GM18858 (cell line): ENCODE data around the gene CNPPD1.

Experiments
- ATAC-seq: cut with Tn5 transposase; IDR thresholded peaks from one replicate; pipeline ENCODE4 v1.9.1; 2021; ENCODE audit not compliant: unreplicated experiment

CNPPD1 gene

GRCh38 chr2:219181531-219181930 lies 4.8 kb upstream of the CNPPD1 start:
- no peak for ATAC-seq

- ATAC-seq = no peak
Measured at GRCh38 chr2:219180961-219181360, 4.2 kb upstream of the CNPPD1 start.

DNA sequence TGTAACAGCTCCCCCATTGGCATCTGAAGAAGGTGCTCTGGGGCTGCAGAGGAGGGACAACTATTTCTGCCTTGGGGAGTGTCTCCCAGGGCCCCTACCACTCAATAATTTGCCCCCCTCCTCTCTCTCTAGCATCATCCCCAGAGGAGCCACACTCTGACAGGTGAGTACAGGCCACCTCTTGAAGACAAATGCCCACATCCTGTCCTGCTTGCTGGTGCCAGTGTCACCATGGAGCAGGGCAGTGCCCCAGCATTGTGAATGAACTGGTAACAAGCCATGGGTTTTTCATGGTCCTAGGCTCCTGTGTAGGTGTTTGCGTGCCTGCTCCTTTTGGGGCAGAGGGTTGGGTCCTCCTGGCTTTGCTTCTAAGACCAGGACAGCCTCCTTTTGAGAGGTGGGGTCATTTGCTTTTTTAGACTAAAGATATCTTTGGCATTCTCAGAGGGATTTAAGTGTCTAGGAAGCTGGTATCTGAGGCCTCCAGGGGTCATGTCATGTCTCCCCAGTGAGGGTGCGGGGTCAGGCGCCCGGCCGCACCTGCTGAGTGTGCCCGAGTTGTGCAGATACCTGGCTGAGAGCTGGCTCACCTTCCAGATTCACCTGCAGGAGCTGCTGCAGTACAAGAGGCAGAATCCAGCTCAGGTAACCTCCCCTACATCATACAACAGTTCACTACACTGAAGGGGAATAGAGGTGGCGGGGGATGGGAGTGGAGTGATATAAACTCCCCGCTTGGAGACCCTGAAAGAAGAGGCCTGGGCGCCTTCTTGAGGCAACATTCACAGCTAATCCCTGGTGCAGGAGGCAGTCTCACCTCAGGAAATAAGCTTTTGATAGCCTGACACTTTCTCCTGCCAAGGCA lies 3.1 kb upstream of the CNPPD1 start:
- ATAC-seq = no peak

GRCh38 chr2:219178377-219179175 lies 1.9 kb upstream of the CNPPD1 start:
- peak; percentile 9 for ATAC-seq

GRCh38 chr2:219177552-219178376 lies 1.0 kb upstream of the CNPPD1 start, which contains the start of gene RETREG2:
Gene RETREG2 (plus strand): TSS chr2:219178275. CDS start chr2:219178353, 78 bp downstream.
- peak; percentile 25 for ATAC-seq

DNA sequence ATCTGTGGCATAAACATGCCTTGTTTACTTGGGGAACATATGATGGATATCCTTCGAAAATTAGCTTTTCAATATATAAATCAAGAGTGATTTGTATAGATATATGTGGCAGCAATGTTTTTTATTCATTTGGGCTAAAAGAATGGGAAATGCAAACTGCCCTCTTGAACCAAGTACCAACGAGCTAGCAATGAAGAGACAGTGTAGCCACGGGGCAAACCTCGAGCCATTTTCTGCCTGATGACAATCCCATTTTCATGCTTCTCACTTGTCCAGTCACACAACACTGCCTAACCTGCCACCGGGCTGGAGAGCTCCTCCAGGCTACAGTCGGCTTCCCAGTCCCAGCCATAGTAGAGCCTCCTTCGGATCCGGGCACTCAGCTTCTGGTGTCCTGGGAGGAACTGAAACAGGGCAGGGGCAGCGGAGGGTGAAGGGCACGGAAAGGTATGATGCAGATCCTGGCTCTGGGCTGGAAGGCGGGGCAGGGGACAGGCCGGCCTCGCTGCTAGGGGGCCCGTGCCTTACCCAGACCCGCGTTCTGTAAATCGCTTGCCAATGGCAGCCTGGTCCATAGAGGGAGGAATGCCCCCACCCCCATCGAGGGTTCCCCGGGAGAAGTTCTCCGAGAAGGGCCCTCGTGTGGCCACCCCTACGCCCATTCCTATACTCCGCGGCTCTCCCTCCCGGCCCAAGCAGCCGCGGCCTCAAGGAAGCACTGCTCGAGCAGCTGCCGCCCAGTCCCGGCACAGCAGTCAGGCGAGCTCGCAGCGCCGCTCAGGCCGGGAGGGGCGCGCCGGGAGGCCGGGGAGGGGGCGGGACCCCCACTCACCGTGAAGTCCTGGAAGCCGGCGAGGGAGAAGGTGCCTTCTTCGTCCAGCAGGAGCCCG lies 552 bp downstream of the CNPPD1 start:
- ATAC-seq = peak; percentile 10

DNA sequence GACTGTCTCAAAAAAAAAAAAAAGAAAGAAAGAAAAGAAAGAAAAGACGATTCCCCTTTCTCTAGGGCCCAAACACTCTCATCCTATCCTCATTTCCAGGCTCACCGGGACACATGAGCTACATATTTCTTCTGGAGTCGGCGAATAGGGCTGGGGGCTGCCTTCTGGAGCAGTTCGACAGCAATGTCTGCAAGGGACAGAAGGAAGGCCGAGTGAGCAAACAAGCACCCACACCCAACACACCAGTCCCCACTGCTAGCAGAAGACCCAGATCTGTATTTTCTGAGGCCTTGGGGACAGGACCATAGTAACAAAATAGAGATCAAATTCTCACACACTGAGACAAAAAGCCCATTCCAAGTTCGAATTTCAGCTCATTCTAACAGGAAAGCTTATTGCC lies 1.2 kb downstream of the CNPPD1 start:
- ATAC-seq = no peak

DNA sequence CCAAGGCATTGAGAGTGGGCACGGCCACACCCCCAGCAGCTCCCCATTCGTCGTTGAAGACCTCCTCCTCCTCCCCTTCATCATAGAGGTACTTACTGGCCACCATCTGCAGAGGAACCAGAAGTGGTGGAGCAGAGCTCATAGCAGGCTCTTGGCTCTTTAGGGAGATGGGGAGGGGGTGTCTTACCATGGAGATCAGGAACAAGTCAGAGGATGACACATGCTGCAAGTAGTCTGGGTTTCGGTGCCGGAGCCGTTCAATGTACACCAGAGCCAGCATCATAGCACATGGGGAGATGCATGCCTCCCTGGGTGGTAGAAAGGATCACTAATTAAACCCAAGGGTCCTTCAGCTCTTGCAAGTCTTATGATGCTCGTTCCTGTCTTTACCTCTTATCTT lies 1.9 kb downstream of the CNPPD1 start:
- ATAC-seq = no peak

DNA sequence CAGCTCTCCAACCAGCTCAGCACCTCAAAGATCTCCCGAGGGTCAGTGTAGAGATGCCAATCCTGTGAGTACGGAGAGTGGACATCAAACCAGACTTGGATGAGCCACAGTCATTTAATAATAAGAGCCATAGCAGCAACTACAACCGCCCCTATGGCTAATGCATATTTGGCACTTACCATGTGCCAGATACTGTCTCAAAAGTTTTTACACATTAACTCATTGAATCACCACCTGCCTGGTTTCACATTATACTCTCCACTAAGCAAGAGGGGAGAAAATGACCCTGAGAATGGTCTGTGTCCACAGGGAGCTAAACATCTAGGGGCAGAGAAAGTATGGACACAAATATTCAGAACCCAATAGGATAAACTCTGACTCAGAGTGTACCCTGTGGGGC lies 2.6 kb downstream of the CNPPD1 start:
- no peak for ATAC-seq

- ATAC-seq = no peak
Measured at GRCh38 chr2:219173176-219173575, 3.5 kb downstream of the CNPPD1 start.

DNA sequence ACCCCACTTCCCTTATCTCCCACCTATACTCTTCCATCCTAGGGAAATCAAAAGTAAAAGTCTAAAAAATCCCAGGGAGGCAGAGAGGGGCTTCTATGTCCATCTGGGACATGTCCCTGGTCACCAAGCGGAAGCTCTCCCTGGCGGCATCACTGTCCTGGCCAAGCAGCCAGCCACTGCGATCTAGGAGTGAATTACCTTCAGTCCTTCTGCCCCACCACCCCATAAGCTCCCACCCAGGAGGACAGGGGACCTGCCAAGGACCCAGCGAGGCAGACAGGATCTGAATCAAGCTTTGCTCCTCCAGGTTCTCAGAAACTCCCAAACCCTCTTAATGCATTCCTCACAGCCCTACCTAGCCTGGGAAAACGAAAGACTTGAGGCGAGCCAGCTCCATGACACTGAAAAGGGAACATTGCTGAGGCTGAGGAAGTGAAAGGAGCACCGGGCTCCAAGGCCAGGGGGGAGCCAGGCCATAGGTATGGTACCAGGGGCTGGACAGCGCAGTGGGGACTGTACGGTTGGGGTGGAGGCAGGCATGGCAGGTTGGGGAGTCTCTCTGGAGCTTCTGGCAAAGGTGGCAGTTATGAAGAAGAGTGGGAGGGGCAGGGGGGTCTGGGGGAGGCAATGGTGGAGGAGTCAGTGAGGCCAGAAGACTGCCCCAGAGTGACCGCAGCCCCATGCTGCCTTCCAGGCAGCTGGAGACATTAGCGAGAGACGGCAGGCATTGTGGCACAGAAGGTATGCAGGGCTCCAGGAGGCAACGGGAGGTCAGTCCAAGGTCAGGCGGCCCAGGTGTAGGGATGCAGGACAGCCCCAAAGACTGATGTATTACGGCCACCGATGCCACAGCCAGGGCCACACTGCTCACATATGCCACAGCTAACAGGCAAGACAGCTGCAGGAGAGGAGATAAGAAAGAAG lies 4.2 kb downstream of the CNPPD1 start:
- no peak for ATAC-seq

DNA sequence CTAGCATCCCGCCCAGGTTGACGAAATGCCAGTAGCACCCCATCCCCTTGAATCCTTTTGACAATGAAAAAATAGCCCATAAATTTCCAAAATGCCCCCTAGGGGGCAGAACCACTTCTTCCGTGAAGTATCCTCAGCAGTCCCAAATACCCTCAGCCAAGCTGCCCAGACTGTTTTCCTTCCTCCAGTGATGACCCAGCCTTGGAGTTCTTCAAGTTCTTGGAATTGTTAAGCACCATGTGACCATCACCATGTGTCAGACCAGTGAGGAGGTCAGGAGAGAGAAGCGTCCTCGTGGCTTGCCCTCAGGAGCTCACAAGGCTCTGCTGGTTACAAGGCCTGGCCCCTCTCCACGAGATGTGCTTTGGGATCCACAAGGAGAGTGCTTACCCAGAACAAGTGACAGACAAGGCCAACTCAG lies 5.5 kb downstream of the CNPPD1 start:
- no peak for ATAC-seq

DNA sequence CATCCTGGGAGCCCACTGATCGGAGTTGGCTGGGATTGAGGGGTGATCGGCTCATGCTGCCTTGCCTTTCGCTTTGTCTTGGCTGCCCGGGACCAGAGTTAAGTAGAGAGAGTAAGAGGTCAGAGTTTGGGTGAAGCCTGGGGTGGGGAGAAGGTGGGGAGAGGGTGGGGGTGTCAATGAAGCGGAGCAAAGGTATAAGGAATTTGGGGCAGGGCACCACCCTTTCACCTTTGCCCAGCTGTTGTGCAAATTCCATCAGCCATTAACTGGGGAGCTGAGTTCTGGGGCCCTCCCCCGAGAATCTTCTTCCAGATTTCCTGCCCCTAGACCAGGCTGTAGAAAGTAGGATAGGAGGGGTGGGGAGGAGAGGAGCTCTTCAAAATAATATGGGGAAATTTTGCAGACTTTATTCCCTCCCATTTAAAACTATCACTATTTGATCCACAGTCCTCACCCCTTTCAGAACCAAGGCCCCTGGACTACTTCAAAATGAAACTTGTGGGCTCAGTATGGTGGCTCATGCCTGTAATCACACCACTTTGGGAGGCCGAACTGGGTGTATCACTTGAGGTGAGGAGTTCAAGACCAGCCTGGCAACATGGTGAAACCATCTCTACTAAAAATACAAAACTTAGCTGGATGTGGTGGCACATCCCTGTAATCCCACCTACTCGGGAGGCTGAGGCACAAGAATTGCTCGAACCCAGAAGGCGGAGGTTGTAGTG lies 6.6 kb downstream of the CNPPD1 start, which contains the start of gene SLC23A3:
SLC23A3 (minus strand) TSS at position 100 of the 725 bp plus-strand sequence; CDS start at position 55, 45 bp downstream.
- no peak for ATAC-seq

DNA sequence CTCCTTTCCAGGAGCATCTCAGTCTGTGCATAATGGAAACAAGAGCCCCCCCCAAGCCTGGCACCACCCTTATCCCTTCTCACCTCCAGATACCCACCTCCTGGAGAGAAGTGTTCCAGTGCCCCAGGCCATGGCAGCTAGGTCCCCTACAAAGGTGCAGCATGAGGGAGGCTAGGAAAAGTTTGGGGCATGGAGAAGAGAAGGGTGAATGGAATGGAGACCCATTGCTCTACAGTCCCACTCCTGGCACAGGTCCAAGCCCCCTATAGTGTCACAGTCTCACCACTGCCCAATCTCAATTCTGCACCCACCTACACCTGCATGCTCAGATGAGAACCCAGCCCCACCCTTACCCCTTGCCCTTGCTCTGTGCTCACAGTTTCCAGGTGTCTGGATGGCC lies 7.8 kb downstream of the CNPPD1 start:
- ATAC-seq = no peak

DNA sequence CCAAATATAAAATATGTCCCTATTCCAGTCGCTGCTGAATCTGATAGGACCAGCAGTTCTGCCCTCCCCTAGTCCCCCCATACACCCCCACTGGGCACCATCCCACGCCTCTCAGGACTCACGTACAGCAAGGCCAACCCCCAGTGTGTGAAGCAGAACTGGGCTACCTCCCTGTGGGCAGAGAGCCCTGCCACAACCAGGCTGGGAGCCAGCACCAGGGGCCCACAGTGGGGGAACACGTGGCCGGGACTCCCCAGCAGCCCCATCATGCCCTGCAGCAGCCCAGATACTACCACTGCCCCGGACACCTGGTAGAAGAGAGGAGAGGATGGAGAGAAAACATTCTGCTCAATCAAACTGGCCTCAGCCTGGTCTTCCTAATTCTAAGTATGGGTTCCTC lies 8.2 kb downstream of the CNPPD1 start:
- ATAC-seq = no peak

DNA sequence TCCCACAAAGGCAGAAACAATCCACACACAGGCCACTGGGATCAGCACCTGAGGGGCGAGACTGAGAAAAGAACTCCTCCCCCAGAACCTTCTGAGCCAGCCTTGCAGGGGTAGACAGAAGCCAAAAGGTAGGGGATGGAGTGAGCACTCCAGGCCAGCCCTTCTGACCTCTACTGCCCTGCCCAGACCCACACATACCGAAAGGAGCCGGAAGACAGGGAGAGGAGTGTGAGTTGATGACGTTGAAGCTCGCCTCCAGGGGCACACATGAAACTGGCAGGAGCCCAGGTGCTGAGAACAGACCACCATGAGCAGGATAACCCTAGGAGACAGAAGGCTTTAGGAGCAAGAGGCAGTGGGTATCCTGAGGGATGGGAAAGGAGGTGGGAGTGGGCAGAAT lies 8.7 kb downstream of the CNPPD1 start:
- no peak for ATAC-seq

DNA sequence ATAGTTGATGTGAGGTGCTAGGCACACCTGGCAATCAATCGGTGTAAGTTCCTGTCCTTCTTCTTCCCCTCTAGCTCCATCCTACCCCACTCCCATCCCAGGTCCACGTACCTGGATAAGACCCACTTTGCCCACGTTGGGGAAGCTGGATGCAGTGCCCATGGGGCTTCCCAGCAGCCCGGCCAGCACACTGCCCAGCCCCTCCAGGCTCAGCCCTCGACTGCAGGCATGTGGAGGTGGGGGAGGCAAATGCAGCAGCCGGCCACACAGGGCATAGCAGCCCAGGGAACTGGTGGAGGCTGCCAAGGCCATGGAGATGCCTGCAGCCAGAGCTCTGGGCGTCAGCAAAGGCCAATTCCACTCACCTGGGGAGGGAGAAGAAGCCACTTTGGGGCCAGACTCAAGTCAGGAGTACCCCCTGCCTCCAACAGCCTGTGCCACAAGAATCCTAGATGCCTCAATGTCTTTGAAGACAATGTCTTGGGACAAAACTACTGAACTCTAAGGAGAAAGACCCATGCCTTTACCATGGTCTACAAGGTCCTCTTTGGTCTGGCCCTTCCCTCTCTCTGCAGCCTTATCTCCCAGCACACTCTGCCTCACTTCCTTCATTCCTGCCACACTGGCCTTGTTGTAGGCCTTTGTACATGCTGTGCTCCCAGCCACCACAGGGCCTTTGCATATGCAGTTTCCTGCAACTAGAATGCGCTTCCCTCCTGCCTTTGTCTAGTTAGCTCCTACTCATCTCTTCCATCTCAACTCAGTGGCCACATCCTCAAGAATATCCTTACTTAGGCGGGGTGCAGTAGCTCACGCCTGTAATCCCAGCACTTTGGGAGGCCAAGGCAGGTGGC lies 11.4 kb downstream of the CNPPD1 start:
- ATAC-seq = no peak
